ENCODE data around the gene OR13C3.
A peak's percentile ranks its signal among the peaks of the same experiment; 100 is the strongest.
"Not testable (repeated sequence)": the region's sequence is repeated elsewhere in the genome, so short reads cannot be mapped to it uniquely, and the experiment has no call there.

OR13C3 gene

GRCh38 chr9:104536756-104537155, at the start of gene OR13C3:
Gene OR13C3 (minus strand): TSS chr9:104536856. CDS start chr9:104536723, 133 bp downstream.
- no peak for DNase-seq

GRCh38 chr9:104580562-104580961, 43.9 kb upstream of the OR13C3 start:
- DNase-seq: no peak

GRCh38 chr9:104577263-104577662, 40.6 kb upstream of the OR13C3 start:
- no peak for DNase-seq

- DNase-seq: no peak
These were observed 38.8 kb upstream of the OR13C3 start for GRCh38 chr9:104575456-104575855.

GRCh38 chr9:104572612-104573011, 36.0 kb upstream of the OR13C3 start:
- no peak for DNase-seq

GRCh38 chr9:104568868-104569267, 32.2 kb upstream of the OR13C3 start, which contains the start of gene OR13C8:
Gene OR13C8 (plus strand): TSS chr9:104569168. CDS start chr9:104569168, 0 bp downstream.
- DNase-seq: no peak

- DNase-seq: no peak
These were observed 27.7 kb upstream of the OR13C3 start for GRCh38 chr9:104564358-104564757.

GRCh38 chr9:104556830-104557634, 20.4 kb upstream of the OR13C3 start:
- peak; percentile 62 for DNase-seq

GRCh38 chr9:104555521-104555920, 18.9 kb upstream of the OR13C3 start:
- no peak for DNase-seq

GRCh38 chr9:104553261-104553660, 16.6 kb upstream of the OR13C3 start:
- no peak for DNase-seq

GRCh38 chr9:104544644-104545043, 8.0 kb upstream of the OR13C3 start:
- DNase-seq: no peak

- no peak for DNase-seq
These were observed 2.6 kb upstream of the OR13C3 start for GRCh38 chr9:104539275-104539674.

- DNase-seq: no peak
These were observed 9.5 kb downstream of the OR13C3 start, which contains the start of gene OR13C4 for GRCh38 chr9:104527109-104527508. Gene OR13C4 (minus strand): TSS chr9:104527209. CDS start chr9:104527209, 0 bp downstream.

- DNase-seq: not testable (repeated sequence)
These were observed 16.4 kb downstream of the OR13C3 start for GRCh38 chr9:104520241-104520640.

- DNase-seq: no peak
These were observed 21.8 kb downstream of the OR13C3 start for GRCh38 chr9:104514901-104515300.

GRCh38 chr9:104506565-104506964, 30.1 kb downstream of the OR13C3 start:
- DNase-seq: no peak

GRCh38 chr9:104503963-104504362, 32.7 kb downstream of the OR13C3 start, which contains the start of gene OR13F1:
Gene OR13F1 (plus strand): TSS chr9:104504263. CDS start chr9:104504263, 0 bp downstream.
- DNase-seq: no peak

GRCh38 chr9:104503440-104503839, 33.2 kb downstream of the OR13C3 start:
- DNase-seq: no peak

GRCh38 chr9:104494808-104495207, 41.8 kb downstream of the OR13C3 start:
- peak; percentile 48 for DNase-seq
